ENCODE results near the gene PRLHR. TPM values are rescaled to one million over a fixed set of nuclear protein-coding genes. Genes with fewer than 3 reads are reported as not detected.

Gene PRLHR
- total RNA-seq, 6 donors from 2014 or later: 2.1 TPM; not detected in 5

DNA sequence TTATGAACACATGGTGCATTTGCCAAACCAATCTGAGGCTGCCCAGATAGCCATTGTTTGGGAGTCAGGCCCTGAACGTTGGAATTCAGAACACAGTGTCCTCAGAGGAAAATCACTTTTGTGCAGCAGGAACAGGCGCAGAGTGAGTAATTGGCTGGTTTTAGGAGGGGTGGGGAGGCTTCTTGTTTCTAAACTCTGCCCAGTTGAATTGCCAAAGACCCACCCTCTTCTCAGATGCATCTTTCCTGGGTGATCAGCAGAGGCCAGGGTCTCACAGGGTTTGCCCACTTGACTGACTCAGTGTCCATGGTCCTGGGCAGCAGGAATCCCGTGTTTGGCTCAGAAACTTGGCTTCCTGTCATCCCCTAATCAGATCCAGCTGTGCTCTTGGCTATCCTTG is 24.3 kb downstream of the PRLHR start:
- peak in 1 of 2 donors; percentile 71 for ATAC-seq (ENCODE audit: low FRiP score in 2 of 2)
- H3K36me3 ChIP-seq: no peaks in the 10 kb centered on the region
- DNase-seq: no peak
- H3K4me1 ChIP-seq: peaks cover 0 to 8% (median 5%) of the 10 kb centered on the region in 4 donors
- no peak for TF ChIP-seq POLR2AphosphoS5 (IDR thresholded peaks at IDR 0.05)
- TF ChIP-seq POLR2A (IDR thresholded peaks at IDR 0.05): no peak
- no peak for TF ChIP-seq EP300 (IDR thresholded peaks at IDR 0.05)
- TF ChIP-seq, protein P1, sequence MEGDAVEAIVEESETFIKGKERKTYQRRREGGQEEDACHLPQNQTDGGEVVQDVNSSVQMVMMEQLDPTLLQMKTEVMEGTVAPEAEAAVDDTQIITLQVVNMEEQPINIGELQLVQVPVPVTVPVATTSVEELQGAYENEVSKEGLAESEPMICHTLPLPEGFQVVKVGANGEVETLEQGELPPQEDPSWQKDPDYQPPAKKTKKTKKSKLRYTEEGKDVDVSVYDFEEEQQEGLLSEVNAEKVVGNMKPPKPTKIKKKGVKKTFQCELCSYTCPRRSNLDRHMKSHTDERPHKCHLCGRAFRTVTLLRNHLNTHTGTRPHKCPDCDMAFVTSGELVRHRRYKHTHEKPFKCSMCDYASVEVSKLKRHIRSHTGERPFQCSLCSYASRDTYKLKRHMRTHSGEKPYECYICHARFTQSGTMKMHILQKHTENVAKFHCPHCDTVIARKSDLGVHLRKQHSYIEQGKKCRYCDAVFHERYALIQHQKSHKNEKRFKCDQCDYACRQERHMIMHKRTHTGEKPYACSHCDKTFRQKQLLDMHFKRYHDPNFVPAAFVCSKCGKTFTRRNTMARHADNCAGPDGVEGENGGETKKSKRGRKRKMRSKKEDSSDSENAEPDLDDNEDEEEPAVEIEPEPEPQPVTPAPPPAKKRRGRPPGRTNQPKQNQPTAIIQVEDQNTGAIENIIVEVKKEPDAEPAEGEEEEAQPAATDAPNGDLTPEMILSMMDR (IDR thresholded peaks at IDR 0.05): no peak
- no peak overlapping the region for H3K27ac ChIP-seq
- WGBS, 2 donors: 21 to 50% methylated on average over 3 of the region's 3 CpGs
- no peaks in the 10 kb centered on the region for H3K9me3 ChIP-seq
- H3K4me3 ChIP-seq: no peak overlapping the region
- H3K27me3 ChIP-seq: no peaks in the 10 kb centered on the region

DNA sequence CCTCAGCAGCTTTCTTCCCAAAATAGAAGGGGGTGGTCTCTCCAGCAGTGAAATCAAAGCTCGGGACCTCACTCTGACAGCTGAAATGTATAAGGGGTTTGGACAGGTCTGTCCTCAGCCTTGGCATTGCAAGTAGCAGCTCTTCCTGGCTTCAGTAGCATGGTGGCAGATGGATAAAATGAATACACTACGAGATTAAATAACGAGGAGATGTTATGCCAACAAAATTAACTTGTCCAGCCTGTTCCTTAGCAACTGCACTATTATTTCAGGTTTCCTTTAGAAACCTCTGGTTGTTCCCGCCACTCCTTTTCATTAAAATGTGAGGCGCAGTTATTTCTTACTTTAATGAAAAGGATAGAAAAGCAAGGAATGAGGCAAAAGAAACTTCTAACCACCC is 24.9 kb downstream of the PRLHR start:
- no peak for ATAC-seq (ENCODE audit: low FRiP score in 2 of 2)
- Histone ChIP-seq H3K9me3 (no peaks in the 10 kb centered on the region), H3K4me1 (peaks cover 0 to 8% (median 5%) of the 10 kb centered on the region in 4 donors), H3K4me3 (no peak overlapping the region), H3K27ac (no peak overlapping the region), H3K27me3 (no peaks in the 10 kb centered on the region), H3K36me3 (no peaks in the 10 kb centered on the region)
- TF ChIP-seq POLR2A (IDR thresholded peaks at IDR 0.05): no peak
- no peak for DNase-seq
- 82 to 83% methylated on average over 5 of the region's 5 CpGs for WGBS, 2 donors

DNA sequence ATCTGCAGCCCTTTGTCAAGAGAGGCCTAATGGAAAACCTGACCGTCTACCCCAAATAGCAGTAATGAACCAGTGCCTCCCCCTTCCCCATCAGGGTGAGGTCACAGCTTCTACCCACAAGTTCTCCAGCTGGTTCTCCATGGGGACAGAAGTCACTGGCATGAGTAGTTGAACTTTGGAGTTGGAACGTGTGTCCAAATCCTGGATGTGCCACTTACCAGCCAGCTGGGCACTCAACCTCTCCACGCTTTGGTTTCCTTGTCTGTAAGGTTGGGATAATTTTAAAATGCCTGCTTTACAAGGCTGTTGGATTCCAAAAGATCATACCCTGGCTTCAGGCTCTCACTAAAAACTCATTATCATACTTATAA is 25.6 kb downstream of the PRLHR start:
- TF ChIP-seq, protein P1 (IDR thresholded peaks at IDR 0.05): no peak
- TF ChIP-seq POLR2AphosphoS5 (IDR thresholded peaks at IDR 0.05) (no peak), POLR2A (IDR thresholded peaks at IDR 0.05) (no peak), EP300 (IDR thresholded peaks at IDR 0.05) (no peak)
- WGBS, 2 donors: 90 to 95% methylated on average over 3 of the region's 3 CpGs
- DNase-seq (no peak), ATAC-seq (ENCODE audit: low FRiP score in 2 of 2) (no peak)
- Histone ChIP-seq H3K4me3 (no peak overlapping the region), H3K27ac (no peak overlapping the region), H3K4me1 (peaks cover 0 to 8% (median 5%) of the 10 kb centered on the region in 4 donors), H3K27me3 (no peaks in the 10 kb centered on the region), H3K9me3 (no peaks in the 10 kb centered on the region), H3K36me3 (no peaks in the 10 kb centered on the region)

DNA sequence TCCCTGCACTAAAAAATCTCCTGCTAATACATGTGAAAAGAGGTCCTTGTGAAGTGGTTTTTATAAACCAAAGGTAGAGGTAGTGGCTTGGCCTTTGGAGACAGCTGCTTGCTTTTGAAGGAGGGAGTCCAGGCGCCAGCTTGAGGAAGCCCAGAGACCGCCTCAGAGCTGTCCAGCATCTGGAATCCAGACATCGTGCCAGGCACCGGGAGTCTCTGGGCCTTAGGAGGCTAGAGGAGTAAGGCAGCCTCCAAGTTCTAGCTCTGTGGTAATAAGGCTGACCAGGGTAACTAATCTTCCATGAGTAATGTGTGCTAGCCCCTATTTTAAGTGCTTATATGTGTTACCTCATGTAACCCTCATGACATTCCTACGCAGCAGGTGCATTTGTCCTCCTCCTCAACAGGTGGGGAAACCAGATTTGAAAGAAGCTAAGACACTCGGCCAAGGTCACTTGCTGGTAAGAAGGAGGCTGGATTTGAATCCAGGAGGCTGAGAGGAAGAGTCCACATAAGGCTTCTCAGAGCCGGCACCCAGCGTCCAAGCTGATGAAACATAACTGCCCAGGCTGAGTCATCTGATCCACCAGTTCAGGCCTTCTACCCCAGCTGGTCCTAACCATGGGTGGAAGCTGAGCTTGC is 26.1 kb downstream of the PRLHR start:
- TF ChIP-seq, protein P1 (IDR thresholded peaks at IDR 0.05): no peak
- TF ChIP-seq POLR2A (IDR thresholded peaks at IDR 0.05): no peak
- TF ChIP-seq POLR2AphosphoS5 (IDR thresholded peaks at IDR 0.05): no peak
- DNase-seq (no peak), ATAC-seq (ENCODE audit: low FRiP score in 2 of 2) (no peak)
- no peaks in the 10 kb centered on the region for H3K27me3 ChIP-seq
- peaks cover 0 to 8% (median 5%) of the 10 kb centered on the region in 4 donors for H3K4me1 ChIP-seq
- WGBS, 2 donors: 87 to 96% methylated on average over 4 to 8 of the region's 8 CpGs
- no peaks in the 10 kb centered on the region for H3K9me3 ChIP-seq
- H3K36me3 ChIP-seq: no peaks in the 10 kb centered on the region
- no peak overlapping the region for H3K4me3 ChIP-seq
- H3K27ac ChIP-seq: no peak overlapping the region

DNA sequence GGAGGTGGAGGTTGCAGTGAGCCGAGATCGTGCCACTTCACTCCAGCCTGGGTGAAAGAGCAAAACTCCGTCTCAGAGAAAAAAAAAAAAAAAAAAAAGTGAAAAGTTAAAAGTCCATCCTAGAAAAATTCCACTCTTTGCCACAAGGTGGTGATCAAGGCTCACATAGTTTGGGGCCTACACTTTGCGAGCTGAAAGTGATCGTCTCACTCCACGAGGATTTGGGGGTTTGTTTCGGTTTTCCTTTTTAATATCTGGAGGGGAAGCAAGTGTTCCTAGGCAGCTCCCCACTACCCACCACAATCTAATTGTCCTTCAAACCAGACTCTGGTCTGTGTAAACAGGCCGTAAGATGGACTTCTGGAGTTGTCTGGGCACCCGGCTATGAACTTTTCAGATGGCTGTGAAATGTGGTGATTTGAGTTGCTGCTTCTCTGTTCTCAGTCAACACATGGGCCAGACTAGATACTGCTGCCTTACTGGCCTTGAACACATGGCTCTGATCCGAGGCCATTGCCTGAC is 27.1 kb downstream of the PRLHR start:
- H3K9me3 ChIP-seq: no peaks in the 10 kb centered on the region
- WGBS, 2 donors: 21 to 25% methylated on average over 10 of the region's 10 CpGs
- TF ChIP-seq POLR2A (IDR thresholded peaks at IDR 0.05): no peak
- TF ChIP-seq, protein P1 (IDR thresholded peaks at IDR 0.05): peak; percentile 33 to 82 (median 71)
- no peaks in the 10 kb centered on the region for H3K36me3 ChIP-seq
- no peaks in the 10 kb centered on the region for H3K27me3 ChIP-seq
- ATAC-seq (ENCODE audit: low FRiP score in 2 of 2): peak in 1 of 2 donors; percentile 69
- DNase-seq: no peak
- no peak overlapping the region for H3K27ac ChIP-seq
- peaks cover 0 to 8% (median 5%) of the 10 kb centered on the region in 4 donors for H3K4me1 ChIP-seq
- no peak overlapping the region for H3K4me3 ChIP-seq

Data from upper lobe of left lung (tissue), 6 donors.